Measurements from ENCODE around the gene DYNC1LI2. TPM values are rescaled to one million over a fixed set of nuclear protein-coding genes. Genes with fewer than 3 reads are reported as not detected.
"Not testable (repeated sequence)": the region's sequence is repeated elsewhere in the genome, so short reads cannot be mapped to it uniquely, and the experiment has no call there.

Gene DYNC1LI2
- total RNA-seq, 1 donor from 2014 or later, result 66.9 TPM

DNA sequence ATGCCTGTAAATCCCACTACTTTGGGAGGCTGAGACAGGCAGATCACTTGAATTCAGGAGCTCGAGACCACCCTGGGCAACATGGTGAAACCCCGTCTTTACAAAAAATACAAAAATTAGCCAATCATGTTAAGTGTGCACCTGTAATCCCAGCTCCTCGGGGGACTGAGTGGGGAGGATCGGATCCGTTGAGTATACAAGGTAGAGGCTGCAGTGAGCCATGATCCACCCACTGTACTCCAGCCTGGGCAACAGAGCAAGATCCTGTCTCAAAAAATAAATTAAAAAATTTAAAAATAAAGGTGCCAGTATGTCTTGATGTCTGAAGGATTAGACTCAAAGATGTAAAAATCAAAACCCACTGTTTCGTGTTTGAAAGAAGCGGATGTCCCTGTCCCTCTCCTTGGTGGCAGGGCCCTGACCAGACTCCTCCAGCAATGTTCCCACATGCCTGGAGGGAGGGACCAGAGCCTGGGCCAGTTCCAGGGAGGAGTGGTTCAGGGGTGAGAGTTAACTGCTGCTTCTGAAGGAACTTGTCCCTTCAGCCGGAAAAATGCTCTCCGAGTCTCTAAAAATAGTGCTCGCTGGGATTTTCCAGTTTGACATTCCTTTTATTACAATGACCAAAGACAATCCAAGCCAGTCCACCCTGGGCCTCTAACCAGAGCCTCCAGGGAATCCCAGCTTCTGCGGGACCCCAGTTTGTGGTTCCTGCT is 45.5 kb downstream of the DYNC1LI2 start:
- DNase-seq (peak; percentile 79), ATAC-seq (ENCODE audit: poor library complexity) (peak; percentile 77)
- intact Hi-C loops (cut with DNase I), result no loop called here

DNA sequence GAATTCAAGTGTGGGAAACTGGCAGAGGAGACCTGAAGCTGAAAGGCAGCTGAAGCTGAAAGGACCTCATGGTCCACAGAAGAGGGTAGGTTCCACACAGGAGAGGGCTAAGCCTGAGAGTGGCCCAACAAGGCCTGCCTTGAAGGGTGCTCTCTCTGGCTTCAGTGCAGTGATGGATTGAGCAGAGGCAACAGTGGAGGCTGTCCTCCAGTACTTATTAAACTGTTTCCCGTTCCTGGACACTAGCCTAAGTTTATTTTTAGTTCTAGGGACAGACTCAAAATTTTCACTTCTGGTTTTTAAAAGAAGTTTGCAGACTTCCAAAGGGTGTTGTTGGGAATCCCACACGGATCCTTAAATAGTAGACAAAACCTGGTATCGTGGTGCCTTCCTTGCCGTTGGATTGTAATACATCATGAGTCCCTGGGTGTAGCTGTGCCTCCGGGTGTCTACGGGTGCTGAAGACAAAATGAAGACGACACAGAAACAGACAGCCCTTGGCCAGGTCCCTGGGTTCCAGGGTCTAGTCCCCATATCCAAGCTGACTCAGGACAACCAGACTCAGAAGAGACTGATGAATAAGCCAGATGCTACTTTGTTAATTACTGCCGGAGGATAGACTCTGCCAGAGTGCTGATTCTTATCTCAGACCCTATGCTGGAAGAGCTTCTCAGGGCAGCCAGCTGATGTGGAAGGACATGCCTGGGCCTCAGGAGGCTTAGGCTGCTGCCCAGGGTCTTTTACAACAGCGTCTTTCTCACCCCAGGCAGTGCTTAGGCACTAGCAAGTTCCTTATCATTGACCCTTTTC is 47.8 kb downstream of the DYNC1LI2 start:
- ATAC-seq (ENCODE audit: poor library complexity), result peak; percentile 49
- DNase-seq, result no peak
- intact Hi-C loops (cut with DNase I), result no loop called here

GRCh38 chr16:66701516-66701915 is 49.9 kb downstream of the DYNC1LI2 start:
- intact Hi-C loops (cut with DNase I), result no loop called here
- DNase-seq, result no peak
- ATAC-seq (ENCODE audit: poor library complexity), result no peak

GRCh38 chr16:66701026-66701425 is 50.4 kb downstream of the DYNC1LI2 start:
- DNase-seq (no peak), ATAC-seq (ENCODE audit: poor library complexity) (no peak)
- intact Hi-C loops (cut with DNase I), result no loop called here

DNA sequence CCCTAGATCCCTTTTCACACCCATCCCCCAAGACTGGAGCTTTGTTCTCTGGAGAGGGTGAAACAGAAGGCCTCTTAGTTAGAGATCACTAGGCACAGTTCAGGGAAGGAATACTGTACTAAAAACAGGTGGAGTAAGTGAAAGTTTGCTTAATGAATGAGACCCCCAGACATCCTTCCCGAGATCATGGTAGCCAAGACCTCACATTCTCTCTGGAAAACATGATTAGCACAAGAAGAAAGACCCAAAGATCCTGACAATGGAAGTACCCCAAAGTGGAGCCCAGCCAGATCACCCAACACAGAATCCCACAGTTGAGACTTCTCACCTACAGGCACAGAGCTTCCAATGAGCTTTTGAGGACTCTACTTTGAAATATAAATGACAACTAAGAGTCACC is 51.5 kb downstream of the DYNC1LI2 start:
- DNase-seq (no peak), ATAC-seq (ENCODE audit: poor library complexity) (no peak)
- intact Hi-C loops (cut with DNase I), result no loop called here

DNA sequence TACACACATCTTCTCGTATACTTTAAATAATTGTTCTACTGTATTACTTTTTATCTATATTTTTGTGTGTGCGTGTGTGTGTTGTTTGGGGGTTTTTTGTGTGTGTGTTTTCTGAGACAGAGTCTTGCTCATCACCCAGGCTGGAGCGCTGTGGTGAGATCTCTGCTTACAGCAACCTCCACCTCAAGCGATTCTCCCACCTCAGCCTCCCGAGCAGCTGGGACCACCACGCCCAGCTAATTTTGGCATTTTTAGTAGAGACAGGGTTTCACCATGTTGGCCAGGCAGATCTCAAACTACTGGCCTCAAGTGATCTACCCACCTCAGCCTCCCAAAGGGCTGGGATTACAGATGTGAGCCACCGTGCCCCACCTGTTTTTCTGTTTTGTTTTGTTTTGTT is 53.4 kb downstream of the DYNC1LI2 start:
- no peak for DNase-seq
- intact Hi-C loops (cut with DNase I), result no loop called here
- no peak for ATAC-seq (ENCODE audit: poor library complexity)

GRCh38 chr16:66696669-66697630 is 54.5 kb downstream of the DYNC1LI2 start, which contains the start of gene CMTM4:
CMTM4 (minus strand) TSS chr16:66696743; CDS start chr16:66696525, 218 bp downstream.
- ATAC-seq (ENCODE audit: poor library complexity), result peak; percentile 99
- peak; percentile 93 for DNase-seq
- intact Hi-C loops (cut with DNase I), result no loop called here

DNA sequence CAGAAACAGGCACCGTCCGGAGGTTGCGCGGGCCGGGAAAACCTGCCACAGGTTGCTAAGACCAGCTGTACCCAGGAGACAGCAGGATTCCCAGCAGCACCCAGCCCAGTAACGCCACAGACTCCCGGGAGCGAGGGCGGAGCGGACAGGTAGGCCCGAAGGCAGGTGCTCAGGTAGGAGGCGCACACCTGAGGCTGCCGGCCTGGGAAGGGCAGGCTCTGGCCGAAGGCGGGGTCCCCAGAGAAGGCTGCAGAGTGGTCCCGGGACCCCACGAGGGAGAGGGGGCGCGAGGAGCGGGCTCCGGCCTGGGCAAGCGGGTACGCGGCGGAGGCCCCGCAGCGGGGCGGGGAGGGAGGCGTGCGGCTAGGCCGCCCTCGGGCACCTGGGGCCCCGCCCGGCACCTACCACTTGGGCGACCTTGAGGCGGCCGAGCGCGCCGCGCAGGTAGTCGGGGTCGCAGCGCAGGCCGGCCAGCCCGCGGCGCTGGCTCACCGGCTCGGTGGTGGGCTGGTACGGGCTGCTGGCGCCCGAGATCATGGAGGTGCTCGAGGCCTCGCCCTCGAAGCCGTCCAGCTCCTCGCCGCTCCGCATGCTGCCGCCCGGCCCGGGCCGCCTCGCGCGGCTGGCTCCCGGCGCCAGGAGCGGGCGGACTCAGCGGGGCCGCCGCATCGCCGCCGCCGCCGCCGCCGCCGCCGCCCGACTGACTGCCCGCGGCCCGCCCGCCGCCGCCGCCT is 55.3 kb downstream of the DYNC1LI2 start:
- peak; percentile 50 for DNase-seq
- peak; percentile 14 for ATAC-seq (ENCODE audit: poor library complexity)
- intact Hi-C loops (cut with DNase I), result no loop called here

DNA sequence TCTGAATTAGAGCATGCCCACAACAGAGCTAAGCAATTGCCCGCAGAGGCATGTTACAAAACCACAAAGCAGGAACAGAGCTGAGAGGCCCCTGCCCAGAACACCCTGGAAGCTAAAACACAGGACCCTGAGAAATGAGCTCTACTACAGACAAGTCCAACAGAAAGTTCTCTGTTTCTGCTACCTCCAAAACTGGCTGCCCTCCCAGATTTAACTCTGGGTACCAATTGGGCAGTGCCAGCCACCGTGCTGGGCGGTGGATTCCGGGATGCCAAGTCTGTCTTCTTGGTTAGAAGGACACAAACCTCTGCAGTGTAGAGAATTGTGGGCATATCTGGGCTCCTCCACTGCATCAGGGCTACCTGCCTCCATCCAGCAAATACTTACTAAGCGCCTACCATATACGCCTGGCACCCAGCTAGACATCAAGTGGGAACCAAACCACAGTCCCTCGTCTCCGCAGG is 55.9 kb downstream of the DYNC1LI2 start:
- no peak for DNase-seq
- no peak for ATAC-seq (ENCODE audit: poor library complexity)
- intact Hi-C loops (cut with DNase I), result no loop called here

GRCh38 chr16:66693149-66693548 is 58.3 kb downstream of the DYNC1LI2 start:
- no peak for ATAC-seq (ENCODE audit: poor library complexity)
- intact Hi-C loops (cut with DNase I), result no loop called here

GRCh38 chr16:66692341-66692740 is 59.1 kb downstream of the DYNC1LI2 start:
- DNase-seq, result no peak
- intact Hi-C loops (cut with DNase I), result no loop called here
- ATAC-seq (ENCODE audit: poor library complexity), result no peak

More at GRCh38 chr16:66693149-66693548, 58.3 kb downstream of the DYNC1LI2 start:
- no peak for DNase-seq

DNA sequence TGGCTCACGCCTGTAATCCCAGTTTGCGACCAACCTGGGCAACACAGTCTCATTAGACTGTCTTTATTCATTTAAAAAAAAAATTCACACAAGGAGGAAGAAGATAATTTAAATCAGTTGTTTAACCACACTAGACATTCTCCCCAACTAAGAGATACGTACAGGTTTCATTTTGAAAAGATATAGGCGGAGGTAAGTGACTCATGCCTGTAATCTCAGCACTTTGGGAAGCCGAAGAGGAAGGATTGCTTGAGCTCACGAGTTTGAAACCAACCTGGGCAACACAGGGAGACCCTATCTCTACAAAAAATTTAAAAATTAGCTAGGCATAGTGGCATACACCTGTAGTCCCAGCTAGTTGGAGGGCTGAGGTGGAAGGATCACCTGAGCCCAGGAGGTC is 60.2 kb downstream of the DYNC1LI2 start:
- intact Hi-C loops (cut with DNase I), result no loop called here
- ATAC-seq (ENCODE audit: poor library complexity) (no peak), DNase-seq (no peak)

DNA sequence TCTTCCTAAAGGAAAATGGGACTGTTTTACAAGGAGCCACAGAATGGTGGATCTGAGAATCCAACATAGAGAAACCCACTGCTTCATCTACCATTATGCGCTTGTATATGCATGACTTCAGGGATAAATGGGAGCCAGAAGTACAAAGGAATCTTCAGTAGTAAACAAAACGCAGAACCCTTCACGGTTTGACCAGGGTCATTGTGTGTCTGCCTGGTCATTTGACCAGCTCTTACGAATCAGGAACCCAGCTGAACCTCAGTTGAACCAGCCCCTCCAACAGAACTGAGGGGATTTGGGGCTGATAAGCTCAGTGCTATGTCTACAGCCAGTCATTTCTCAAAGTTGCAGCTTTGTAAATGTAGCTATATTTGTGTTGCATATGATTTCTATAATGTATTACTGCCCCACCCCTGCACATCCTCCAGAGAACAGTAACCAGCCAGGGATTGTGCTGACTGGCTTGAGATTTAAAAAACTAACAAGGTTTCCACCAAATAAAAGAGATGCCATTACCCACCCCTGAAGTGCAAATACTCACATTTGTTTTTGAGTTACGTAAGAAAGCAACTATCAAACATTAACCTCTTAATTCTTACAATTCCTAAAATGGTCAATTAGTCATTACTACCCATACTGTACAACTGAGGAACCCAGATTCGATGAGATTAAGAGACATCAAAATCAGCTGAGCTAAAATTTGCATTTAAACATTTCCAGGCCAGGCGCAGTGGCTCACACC is 61.1 kb downstream of the DYNC1LI2 start:
- intact Hi-C loops (cut with DNase I), result no loop called here
- DNase-seq, result no peak
- no peak for ATAC-seq (ENCODE audit: poor library complexity)

GRCh38 chr16:66689282-66689681 is 62.1 kb downstream of the DYNC1LI2 start:
- intact Hi-C loops (cut with DNase I), result no loop called here
- ATAC-seq (ENCODE audit: poor library complexity) (no peak), DNase-seq (no peak)

GRCh38 chr16:66687906-66688625 is 63.3 kb downstream of the DYNC1LI2 start:
- intact Hi-C loops (cut with DNase I), result no loop called here
- ATAC-seq (ENCODE audit: poor library complexity) (no peak), DNase-seq (no peak)

- intact Hi-C loops (cut with DNase I), result not testable (repeated sequence)
Observed at GRCh38 chr16:66685501-66686115, 65.8 kb downstream of the DYNC1LI2 start.

More at GRCh38 chr16:66685501-66686115, 65.8 kb downstream of the DYNC1LI2 start:
- ATAC-seq (ENCODE audit: poor library complexity); DNase-seq: not testable (repeated sequence)

Data from Right ventricle myocardium superior (tissue), 1 donor.